ENCODE measurements around the gene CASZ1.

GRCh38 chr1:10625076-10625475 lies 171.4 kb downstream of the CASZ1 start:
- no peak for TF ChIP-seq EP300 (IDR thresholded peaks at IDR 0.05; ENCODE audit: borderline replicate concordance)
- no peak for TF ChIP-seq FOXM1 (IDR thresholded peaks at IDR 0.05; ENCODE audit: borderline replicate concordance, low read depth)
- TF ChIP-seq YY1 (IDR thresholded peaks at IDR 0.05; ENCODE audit: low read depth) = no peak
- no peak for TF ChIP-seq REST (IDR thresholded peaks at IDR 0.05; ENCODE audit: low read depth)

All from Ishikawa (cell line).